NCI-H1105 (cell line): ENCODE data around the gene TADA2B.
"Not testable (repeated sequence)": the region's sequence is repeated elsewhere in the genome, so short reads cannot be mapped to it uniquely, and the experiment has no call there.

ENCODE experiments used
- DNase-seq: peaks from one replicate; lab custom pipeline; 2025; lab: John Stamatoyannopoulos, UW

Gene TADA2B

DNA sequence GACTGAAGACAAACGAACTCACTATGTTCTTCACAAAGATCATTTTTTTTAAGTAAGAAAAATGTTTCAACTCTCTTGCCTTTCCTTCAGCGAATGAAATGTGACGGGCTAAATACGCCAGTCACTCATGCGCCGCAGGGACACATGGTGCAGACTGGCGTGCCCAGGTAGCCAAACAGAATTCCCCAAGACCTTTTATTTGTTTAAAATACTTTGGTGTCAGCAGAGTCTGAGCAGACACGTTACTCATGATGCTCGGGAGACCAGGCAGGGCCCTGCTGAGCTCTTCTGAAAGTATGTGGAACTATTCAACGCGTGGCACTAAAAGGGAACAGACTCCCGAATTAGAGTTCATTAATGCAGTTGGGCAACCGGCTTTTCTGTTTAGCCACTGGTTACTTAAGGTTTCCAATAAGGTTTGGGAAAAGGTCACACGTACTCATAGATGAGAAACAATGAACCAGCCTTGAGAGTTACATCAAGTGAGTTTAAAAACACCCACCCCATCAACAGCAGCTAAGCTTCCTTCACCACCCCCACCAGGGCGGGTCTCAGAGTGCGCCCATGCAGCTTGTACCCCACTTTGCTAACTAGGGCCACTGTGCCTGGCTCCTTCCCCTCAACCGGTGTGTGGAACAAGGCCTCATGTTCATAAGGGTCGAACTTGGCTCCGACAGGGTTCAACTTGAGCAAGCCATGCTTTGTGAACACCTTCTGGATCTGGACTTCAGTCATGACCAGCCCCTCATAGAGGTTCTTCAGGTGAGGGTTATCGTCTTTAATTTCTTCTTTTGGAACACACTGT, 17.4 kb downstream of the TADA2B start:
- DNase-seq = no peak

DNA sequence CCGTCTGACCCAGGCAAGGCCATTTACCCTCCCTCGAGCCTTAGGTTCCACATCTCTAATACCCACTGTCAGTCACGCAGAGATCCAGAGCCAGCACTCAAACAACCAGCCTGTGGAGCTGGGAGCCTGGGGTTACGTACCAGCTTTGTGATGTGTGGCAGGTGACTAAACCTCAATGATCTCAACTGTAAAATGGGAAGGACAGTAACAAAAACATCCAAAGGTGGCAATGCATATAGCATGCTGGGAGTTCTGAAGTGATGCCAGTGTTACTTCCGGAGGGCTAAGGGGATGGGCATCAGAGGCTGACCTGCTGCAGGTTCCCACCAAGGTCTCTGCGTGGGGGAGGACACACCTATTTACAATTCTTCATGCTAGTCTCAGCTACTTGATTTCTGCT, 18.6 kb downstream of the TADA2B start:
- no peak for DNase-seq

DNA sequence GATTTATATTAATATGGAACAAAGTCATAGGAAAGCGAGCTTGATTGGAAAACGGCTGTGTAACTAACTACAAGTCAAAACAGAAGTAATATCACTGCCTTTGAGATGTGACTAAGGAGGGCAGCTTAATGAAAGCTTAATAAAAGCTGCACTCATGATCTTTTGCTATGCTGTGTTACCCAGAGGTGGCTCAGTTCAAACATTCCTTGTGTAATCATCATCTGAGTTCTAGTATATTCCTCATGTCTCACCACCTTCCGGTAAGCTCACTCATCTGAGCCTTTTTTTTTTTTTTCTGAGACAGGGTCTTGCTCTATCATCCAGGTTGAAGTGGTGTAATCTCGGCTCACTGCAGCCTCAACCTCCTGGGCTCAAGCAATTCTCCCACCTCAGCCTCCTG, 19.6 kb downstream of the TADA2B start:
- DNase-seq = no peak

- DNase-seq = no peak
Observed at GRCh38 chr4:7063362-7063761, 20.2 kb downstream of the TADA2B start.

DNA sequence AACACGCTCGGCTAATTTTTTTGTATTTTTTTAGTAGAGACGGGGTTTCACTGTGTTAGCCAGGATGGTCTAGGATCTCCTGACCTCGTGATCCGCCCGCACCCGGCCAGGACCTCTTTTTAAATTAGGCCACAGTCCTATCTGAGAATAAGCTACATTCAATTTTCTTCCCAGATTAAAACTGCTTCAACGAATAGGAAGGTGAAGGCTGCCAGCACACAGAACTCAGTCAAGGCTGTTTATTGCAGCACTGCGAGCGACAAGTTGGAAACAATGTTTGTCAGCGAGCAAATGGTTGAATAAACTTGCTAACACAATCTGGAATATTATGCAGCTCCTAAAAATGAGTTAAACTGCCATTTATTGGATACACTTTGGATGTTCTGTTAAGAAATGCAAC, 22.8 kb downstream of the TADA2B start:
- DNase-seq = no peak

DNA sequence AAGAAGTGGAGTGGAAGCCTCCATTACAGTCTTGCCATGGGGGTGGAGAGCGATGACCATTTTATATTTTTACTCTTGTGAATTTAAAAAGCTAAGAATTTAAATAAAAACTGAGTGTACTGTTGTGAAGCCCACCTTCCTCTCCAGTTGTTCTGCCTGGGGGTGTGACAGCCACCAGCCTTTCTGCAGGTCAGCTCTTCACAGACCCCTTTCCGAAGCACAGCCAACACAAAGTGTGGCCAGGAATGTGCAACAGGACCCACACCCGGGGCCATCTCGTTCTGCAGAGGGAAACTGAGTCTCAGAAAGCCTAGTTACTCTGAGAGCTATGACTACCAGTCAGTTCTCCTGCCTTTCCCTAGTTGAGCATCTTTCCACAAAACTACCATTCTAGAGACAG, 23.3 kb downstream of the TADA2B start:
- no peak for DNase-seq

DNA sequence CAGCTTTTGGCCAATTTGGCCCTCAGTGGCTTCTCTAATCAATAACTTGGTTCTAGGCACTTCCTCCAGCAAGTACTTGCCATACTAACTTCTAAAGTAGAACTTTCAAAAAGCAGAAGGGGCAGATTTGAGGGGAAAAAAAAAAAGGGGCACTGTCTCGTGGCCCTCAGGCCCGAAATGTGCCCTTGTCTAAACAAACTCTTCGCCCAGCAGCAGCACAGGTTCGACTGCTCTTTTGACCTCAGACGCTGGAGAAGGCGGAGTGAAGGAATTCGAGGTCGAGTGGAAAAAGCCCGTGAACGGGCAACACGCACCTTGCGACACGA, 23.9 kb downstream of the TADA2B start:
- no peak for DNase-seq

- peak; percentile 93 for DNase-seq
Observed at GRCh38 chr4:7067452-7068278, 24.5 kb downstream of the TADA2B start, which contains the start of gene GRPEL1. GRPEL1 (minus strand) TSS chr4:7068064; CDS start chr4:7068032, 32 bp downstream.

GRCh38 chr4:7068279-7068842, 25.2 kb downstream of the TADA2B start:
- DNase-seq = no peak

GRCh38 chr4:7068883-7069282, 25.7 kb downstream of the TADA2B start:
- no peak for DNase-seq

DNA sequence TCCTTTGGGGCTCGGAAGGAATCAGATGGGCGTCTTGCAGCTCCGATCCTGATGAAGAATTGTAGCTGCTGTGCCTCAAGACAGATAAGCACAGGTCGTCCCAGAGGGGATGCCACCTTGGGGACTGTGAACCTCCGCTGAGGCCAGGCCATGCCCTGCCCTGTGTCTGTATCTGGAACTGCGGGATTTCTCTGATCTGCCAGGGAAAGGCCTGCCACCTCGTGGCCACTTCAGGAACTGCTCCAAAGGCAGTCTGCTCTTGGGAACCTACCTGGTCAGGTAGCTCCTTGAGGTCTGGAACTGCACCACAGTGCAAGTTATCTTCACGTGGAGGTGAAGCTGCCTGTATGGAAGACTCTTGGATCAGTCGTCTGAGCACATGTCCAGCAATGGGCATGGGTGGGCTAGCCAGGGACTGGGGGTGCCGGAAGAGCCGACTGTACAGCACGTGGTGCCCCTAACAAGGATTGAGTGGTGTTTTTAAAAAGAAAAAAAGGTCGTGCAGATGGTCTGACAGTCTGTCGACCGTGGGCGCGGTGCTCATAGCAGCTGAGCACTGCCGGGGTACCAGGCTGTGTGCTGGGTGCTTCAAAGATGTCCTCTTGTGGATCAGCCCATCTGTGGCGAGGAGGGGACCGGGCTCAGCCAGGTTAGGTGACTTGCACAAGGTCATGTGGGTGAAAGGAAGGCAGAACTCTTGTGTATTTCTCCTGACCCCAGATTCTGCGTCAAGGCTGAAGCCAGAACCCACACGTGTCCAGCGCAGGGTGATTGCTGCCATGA, 27.7 kb downstream of the TADA2B start:
- peak; percentile 37 for DNase-seq

DNA sequence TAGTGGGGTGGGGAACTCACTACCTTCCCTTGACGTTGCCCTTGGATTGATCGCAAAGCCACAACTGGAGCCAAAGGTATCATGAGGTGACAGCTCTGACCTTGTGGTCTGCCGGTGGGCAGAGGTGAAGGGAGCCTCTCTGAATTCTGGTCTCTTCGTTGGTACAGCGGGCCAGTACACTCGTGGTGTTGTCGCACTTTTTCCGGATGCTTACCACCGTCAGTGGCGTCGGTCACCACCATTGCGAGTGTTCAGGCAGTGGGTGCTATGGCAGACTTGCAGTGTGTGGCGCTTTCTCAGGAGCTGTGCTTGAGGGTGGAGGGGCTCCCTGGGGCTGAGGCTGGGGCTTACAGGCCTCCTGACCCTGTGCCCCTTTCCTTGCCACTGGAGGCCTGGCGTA, 29.9 kb downstream of the TADA2B start:
- no peak for DNase-seq

DNA sequence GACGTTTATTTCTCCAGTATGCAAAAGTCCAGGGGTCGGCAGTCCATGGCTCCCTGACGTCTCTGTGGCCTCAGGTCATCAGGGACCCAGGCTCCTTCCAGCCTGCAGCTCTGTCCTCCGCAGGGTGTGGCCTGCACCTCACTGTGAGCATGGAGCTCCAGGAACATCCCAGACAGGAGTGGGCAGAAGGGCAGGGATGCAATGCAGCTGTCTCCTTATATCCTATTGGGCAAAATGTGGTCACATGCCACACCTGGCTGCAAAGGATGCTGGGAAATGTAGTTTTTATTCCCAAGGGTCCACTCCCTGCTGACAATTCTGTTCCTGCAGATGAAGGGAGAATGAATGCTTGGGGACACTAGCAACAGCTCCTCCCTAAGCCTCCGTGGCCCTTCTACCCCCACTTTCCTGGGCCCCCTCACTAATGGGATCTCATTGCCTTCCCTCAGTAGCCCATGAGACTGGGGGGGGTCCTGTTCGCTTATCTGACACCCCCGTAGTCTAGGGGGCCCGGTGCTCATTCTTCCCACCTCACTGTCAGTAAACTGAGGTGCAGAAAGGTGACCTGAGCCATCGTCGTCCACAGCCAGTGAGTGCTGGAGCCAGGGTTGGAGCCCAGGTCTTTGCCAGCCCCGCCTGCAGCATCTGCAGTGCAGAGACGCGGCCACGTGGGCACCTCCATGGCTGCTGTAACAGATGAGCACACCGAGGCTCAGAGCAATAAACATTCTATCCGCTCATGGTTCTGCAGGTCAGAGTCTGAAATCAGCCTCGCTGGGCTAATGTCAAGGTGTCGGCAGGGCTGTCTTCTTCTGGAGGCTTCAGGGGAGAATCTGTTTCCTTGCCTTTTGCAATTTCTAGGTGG, 30.6 kb downstream of the TADA2B start:
- DNase-seq = no peak

GRCh38 chr4:7074426-7074825, 31.3 kb downstream of the TADA2B start:
- no peak for DNase-seq

DNA sequence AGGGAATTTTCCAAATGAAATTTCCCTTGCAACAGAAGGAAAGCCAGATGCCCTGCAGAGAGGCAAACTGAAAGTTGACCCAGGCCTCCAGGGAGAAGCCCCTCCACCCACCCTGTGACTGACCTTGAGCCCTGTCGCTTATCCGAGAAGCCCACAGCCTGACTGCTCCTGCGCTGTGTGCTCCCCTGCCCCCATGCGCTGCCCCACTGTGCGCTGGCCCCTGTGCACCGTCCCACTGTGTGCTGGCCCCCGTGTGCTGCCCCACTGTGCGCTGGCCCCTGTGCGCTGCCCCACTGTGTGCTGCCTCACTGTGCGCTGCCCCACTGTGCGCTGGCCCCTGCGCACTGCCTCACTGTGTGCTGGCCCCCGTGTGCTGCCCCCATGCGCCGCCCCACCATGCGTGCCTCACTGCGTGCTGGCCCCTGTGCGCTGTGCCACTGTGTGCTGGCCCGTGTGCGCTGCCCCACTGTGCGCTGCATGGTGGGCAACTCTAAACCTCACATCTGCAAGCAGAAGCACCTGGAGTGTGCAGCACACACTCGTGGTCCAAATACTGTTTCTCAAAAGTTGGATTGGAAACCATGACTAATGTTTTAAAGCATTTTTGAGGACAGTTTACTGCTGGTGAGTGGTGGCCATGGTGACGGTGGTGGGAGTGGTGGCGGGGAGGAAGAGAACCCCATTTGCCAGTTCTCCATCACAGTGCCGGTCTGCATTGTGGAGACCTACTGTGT, 33.0 kb downstream of the TADA2B start:
- DNase-seq = no peak

DNA sequence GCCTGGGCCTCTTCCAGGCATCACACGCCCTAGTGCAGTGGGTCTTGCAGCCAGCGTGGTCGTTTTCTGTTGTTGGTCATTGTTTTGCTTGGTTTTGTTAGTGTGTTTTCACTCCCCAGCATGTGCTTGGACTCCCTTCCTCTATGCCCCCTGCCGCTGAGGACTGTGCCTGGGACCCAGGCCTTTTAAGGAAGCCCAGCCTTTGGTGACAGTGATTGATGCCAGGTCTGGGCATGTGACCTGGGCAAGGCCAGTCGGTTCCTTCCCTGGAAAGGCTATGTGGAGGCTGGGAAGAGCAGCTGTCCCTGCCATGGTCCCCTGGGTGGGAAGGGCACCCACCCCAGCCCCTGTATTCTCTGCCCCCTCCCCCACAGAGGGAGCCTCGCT, 33.5 kb downstream of the TADA2B start:
- DNase-seq = no peak

- no peak for DNase-seq
Observed at GRCh38 chr4:7077371-7077770, 34.2 kb downstream of the TADA2B start.

- DNase-seq = no peak
Observed at GRCh38 chr4:7078025-7078424, 34.9 kb downstream of the TADA2B start.

- not testable (repeated sequence) for DNase-seq
Observed at GRCh38 chr4:7079483-7079882, 36.3 kb downstream of the TADA2B start.

GRCh38 chr4:7079909-7080308, 36.7 kb downstream of the TADA2B start:
- not testable (repeated sequence) for DNase-seq
